K562 (cell line): ENCODE measurements around the gene TRUB1. TPM values are rescaled to one million over a fixed set of nuclear protein-coding genes. Genes with fewer than 3 reads are reported as not detected.

ENCODE experiments used
- ATAC-seq: fragments of 200-7000 bp; cut with Tn5 transposase; 3 replicates; pipeline ENCODE4 v1.9.1; 2020; ENCODE audit warnings: moderate library complexity
- BruUV-seq: library from RNA; stranded (reverse); fragments of 400-500 nt; replicated peaks from 2 replicates; lab custom pipeline; 2021; lab: Mats Ljungman, UMichigan
- CTCF ChIA-PET: fragments of 300-600 bp; formaldehyde crosslinking; extraction: SDS; loops from one replicate; lab custom pipeline; 2021; ENCODE audit warnings: low intra/inter-chr PET ratio; lab: Yijun Ruan, JAX
- POLR2A ChIA-PET: fragments of 300-600, 350-650 bp; sonication (Branson Sonifier 250); formaldehyde crosslinking; extraction: SDS; loops from one replicate; lab custom pipeline; 2021; ENCODE audit warnings: antibody characterized with exemption, inconsistent platforms; lab: Yijun Ruan, JAX
- DNase-seq, 4 experiments: peaks; one replicate each; pipeline versions ENCODE4 v3.0.0 to v3.0.0-alpha.2; 2011 to 2018; ENCODE audit warnings: low spot score in 3 of 4, mixed read lengths in 3 of 4; ENCODE audit errors: extremely low read depth in 1 of 4
- FAIRE-seq: peaks from 2 replicates; lab custom pipeline; 2011; peaks lifted over from hg19 to GRCh38; lab: Jason Lieb, UNC
- H2AFZ ChIP-seq: 2 replicates; pipeline ENCODE4 v1.6.0; 2011; ENCODE audit warnings: low read depth, low read length, control low read depth, inconsistent platforms
- H3K27ac ChIP-seq: fragments of 200-600 bp; 3 replicates; pipeline ENCODE4 v1.8.0; 2011; ENCODE audit warnings: low read depth, mild to moderate bottlenecking, control low read depth, inconsistent platforms, low read length, moderate library complexity, mixed read lengths; ENCODE audit errors: extremely low read depth
- H3K27me3 ChIP-seq, 2 experiments: fragments of 300-600 bp in 1 of 2; 2 replicates in 1 of 2; 3 replicates in 1 of 2; pipeline versions ENCODE4 v1.6.0 to v1.8.0; 2011; ENCODE audit warnings: inconsistent platforms in 2 of 2, low read length in 2 of 2, mild to moderate bottlenecking in 1 of 2, mixed read lengths in 1 of 2, moderate library complexity in 1 of 2; ENCODE audit not compliant: control insufficient read depth in 2 of 2, insufficient read depth in 2 of 2
- H3K36me3 ChIP-seq: fragments of 300-600 bp; 3 replicates; pipeline ENCODE4 v1.8.0; 2011; ENCODE audit warnings: mild to moderate bottlenecking, low read length, inconsistent platforms; ENCODE audit not compliant: control insufficient read depth, insufficient read depth
- H3K4me1 ChIP-seq, 2 experiments: fragments of 200-600 bp in 1 of 2; replicated peaks in 1 of 2; 2 replicates in 1 of 2; 3 replicates in 1 of 2; pipeline versions ENCODE4 v1.5.1 to v1.8.0; 2011; ENCODE audit warnings: inconsistent platforms in 2 of 2, low read length in 2 of 2, mild to moderate bottlenecking in 1 of 2, mixed read lengths in 1 of 2, moderate library complexity in 1 of 2; ENCODE audit not compliant: control insufficient read depth in 2 of 2, insufficient read depth in 2 of 2
- H3K4me2 ChIP-seq: 2 replicates; pipeline ENCODE4 v1.6.1; 2011; ENCODE audit warnings: low read length, control low read depth, inconsistent platforms, mixed read lengths; ENCODE audit not compliant: insufficient read depth
- H3K4me3 ChIP-seq: fragments of 200-600 bp; sonication (generic), shearing (Covaris generic); 2 replicates; pipeline ENCODE4 v1.5.1; 2016; ENCODE audit warnings: control low read depth, inconsistent platforms
- H3K79me2 ChIP-seq: fragments of 200-600 bp; 3 replicates; pipeline ENCODE4 v1.8.0; 2011; ENCODE audit warnings: low read length, inconsistent platforms; ENCODE audit not compliant: control insufficient read depth, insufficient read depth
- H3K9ac ChIP-seq, 2 experiments: 2 replicates each; pipeline versions ENCODE4 v1.6.0 to v1.6.1; 2011; ENCODE audit warnings: low read depth in 2 of 2, low read length in 2 of 2, control low read depth in 1 of 2, inconsistent platforms in 1 of 2, mild to moderate bottlenecking in 1 of 2, mixed read lengths in 1 of 2; ENCODE audit not compliant: insufficient read depth in 1 of 2
- H3K9me1 ChIP-seq: one replicate; pipeline ENCODE4 v1.6.0; 2011; ENCODE audit warnings: inconsistent platforms, mild to moderate bottlenecking, low read length, moderate library complexity; ENCODE audit not compliant: control insufficient read depth, insufficient read depth
- H3K9me3 ChIP-seq: replicated peaks from 2 replicates; pipeline ENCODE4 v1.5.1; 2011; ENCODE audit warnings: low read depth, low read length, inconsistent platforms; ENCODE audit not compliant: control insufficient read depth, insufficient read depth
- H4K20me1 ChIP-seq: replicated peaks from 2 replicates; pipeline ENCODE4 v1.6.1; 2011; ENCODE audit warnings: low read length, inconsistent platforms, mixed read lengths; ENCODE audit not compliant: control insufficient read depth, insufficient read depth
- CBX2 ChIP-seq: fragments of 200-600 bp; sonication (generic); IDR thresholded peaks from one replicate; pipeline ENCODE4 v1.6.1; 2012; ENCODE audit warnings: mild to moderate bottlenecking, low read length, inconsistent platforms; ENCODE audit not compliant: insufficient read depth, poor library complexity, severe bottlenecking
- CHD2 ChIP-seq: IDR thresholded peaks from 2 replicates; pipeline ENCODE4 v1.6.1; 2011; ENCODE audit warnings: low read depth, low read length
- CREM ChIP-seq: IDR thresholded peaks from 2 replicates; pipeline ENCODE4 v1.6.1; 2014; ENCODE audit warnings: antibody characterized with exemption, low read depth
- CUX1 ChIP-seq: fragments of 200-800 bp; sonication (Bioruptor generic); IDR thresholded peaks from 2 replicates; pipeline ENCODE4 v1.6.1; 2016; ENCODE audit warnings: missing genetic modification characterization, missing compliant biosample characterization
- ESRRB ChIP-seq: fragments of 250-450 bp; sonication (Bioruptor Pico); IDR thresholded peaks from 2 replicates; pipeline ENCODE4 v1.5.0; 2020; ENCODE audit warnings: mild to moderate bottlenecking, moderate library complexity, borderline replicate concordance
- ETV5 ChIP-seq: sonication (generic); formaldehyde crosslinking; IDR thresholded peaks from 2 replicates; pipeline ENCODE4 v1.4.0; 2020; ENCODE audit warnings: low read depth, mild to moderate bottlenecking, missing genetic modification reagents
- HMGN3 ChIP-seq: IDR thresholded peaks from 2 replicates; pipeline ENCODE4 v1.6.1; 2011; ENCODE audit warnings: borderline replicate concordance, low read depth, mild to moderate bottlenecking, mixed read lengths, low read length; ENCODE audit not compliant: insufficient read length; ENCODE audit errors: extremely low read depth
- NBN ChIP-seq: fragments of 450-650 bp; IDR thresholded peaks from 2 replicates; pipeline ENCODE4 v1.6.1; 2016; ENCODE audit warnings: low read depth, mild to moderate bottlenecking
- NR2C2 ChIP-seq, 2 experiments: fragments of 200-800 bp in 1 of 2; sonication (Bioruptor generic) in 1 of 2; sonication (generic) in 1 of 2; formaldehyde crosslinking in 1 of 2; IDR thresholded peaks; 2 replicates each; pipeline versions ENCODE4 v1.6.1 to v1.8.0; 2016 to 2022; ENCODE audit warnings: mild to moderate bottlenecking in 1 of 2, missing compliant biosample characterization in 1 of 2, missing genetic modification characterization in 1 of 2, missing genetic modification reagents in 1 of 2
- NR4A1 ChIP-seq, 2 experiments: fragments of 250-450 bp in 1 of 2; fragments of 450-650 bp in 1 of 2; sonication (Bioruptor Pico) in 1 of 2; IDR thresholded peaks; 2 replicates each; pipeline versions ENCODE4 v1.4.0 to v1.6.1; 2016 to 2020; ENCODE audit warnings: mild to moderate bottlenecking in 2 of 2, missing compliant biosample characterization in 1 of 2, missing genetic modification characterization in 1 of 2, moderate library complexity in 1 of 2
- SIRT6 ChIP-seq: IDR thresholded peaks from one replicate; pipeline ENCODE4 v1.6.1; 2012; ENCODE audit warnings: low read depth, mild to moderate bottlenecking, control low read depth, inconsistent platforms, low read length, moderate library complexity
- ZKSCAN8 ChIP-seq: fragments of 200-800 bp; sonication (Bioruptor generic); IDR thresholded peaks from 2 replicates; pipeline ENCODE4 v1.6.1; 2016; ENCODE audit warnings: missing genetic modification characterization, missing compliant biosample characterization
- ZNF134 ChIP-seq: fragments of 250-450 bp; sonication (Bioruptor Pico); conservative IDR thresholded peaks from 2 replicates; pipeline ENCODE4 v1.4.0; 2020
- ZNF766 ChIP-seq: fragments of 200-800 bp; sonication (Bioruptor generic); conservative IDR thresholded peaks from 2 replicates; pipeline ENCODE4 v1.6.1; 2016; ENCODE audit warnings: missing genetic modification characterization, missing compliant biosample characterization
- WGBS: fragments of 100-300 bp; shearing (Covaris generic); methylation state at CpG from one replicate; pipeline ENCODE4 v1.1.6; 2016; ENCODE audit warnings: low coverage, mixed read lengths; ENCODE audit not compliant: insufficient coverage; ENCODE audit errors: missing lambda C conversion rate; 5-methylcytosine and 5-hydroxymethylcytosine counted together
- in situ Hi-C: fragments of 300-500 bp; cut with MboI; formaldehyde crosslinking; loops from 4 replicates; pipeline ENCODE4 v1.15.0; 2018; ENCODE audit warnings: inconsistent platforms, mixed read lengths
- intact Hi-C: fragments of 100-400 bp; cut with micrococcal nuclease; formaldehyde crosslinking; loops from 2 replicates; pipeline ENCODE4 v1.14.2; 2022
- polyA plus RNA-seq, 8 experiments: library from polyadenylated mRNA; depleted of rRNA in 4 of 8; stranded (reverse) in 5 of 8; unstranded in 3 of 8; fragments of >200 nt; fragmentation: Nextera tagmentation in 2 of 8; fragmentation: Illumina TruSeq in 1 of 8; extraction: Ambion mirVana in 2 of 8; extraction: Trizol in 1 of 8; gene quantifications; 2 replicates each; pipeline versions ENCODE4 v1.2.1 to v1.2.3, GENCODE V29; 2011 to 2014; ENCODE audit warnings: inconsistent platforms in 1 of 8, missing spikeins in 1 of 8
- total RNA-seq, 7 experiments: library from RNA; depleted of rRNA in 6 of 7; stranded (reverse); fragments of >200 nt in 6 of 7; fragmentation: Illumina TruSeq in 2 of 7; extraction: Trizol in 2 of 7; gene quantifications; 2 replicates each; pipeline versions ENCODE4 v1.2.1 to v1.2.3, GENCODE V29; 2011 to 2021; ENCODE audit warnings: low replicate concordance in 1 of 7
- TF ChIP-seq, protein P1 (sequence below): fragments of 250-450 bp; sonication (Bioruptor Pico); IDR thresholded peaks from 2 replicates; pipeline ENCODE4 v1.5.0; 2020; ENCODE audit warnings: mild to moderate bottlenecking

TRUB1 gene
- total and polyA plus RNA-seq, 9 of the 15 experiments (the other 6 are each of a cell fraction or from before 2014, with no cell fraction given) = 4.6 to 16.5 (median 11.5) TPM

- H3K4me2 ChIP-seq = no peak overlapping the region
- no peaks in the 10 kb centered on the region for H3K9me1 ChIP-seq
- 4% methylated on average over 2 of the region's 2 CpGs for WGBS
- no peaks in the 10 kb centered on the region; a peak in 1 of 5 replicates for H3K27me3 ChIP-seq
- no peak overlapping the region for H2AFZ ChIP-seq
- no TSS peak for BruUV-seq
- intact Hi-C loops (loop anchor here (10.0 kb wide), 1 partner anchor 146 kb away; no protein-coding TSS in a partner anchor), in situ Hi-C loops (no loop called here)
- H3K79me2 ChIP-seq = no peaks in the 10 kb centered on the region
- POLR2A ChIA-PET = no interaction called here
- no peak overlapping the region for H3K9ac ChIP-seq
- no peak overlapping the region for H3K4me3 ChIP-seq
- H3K27ac ChIP-seq = no peak overlapping the region
- no peaks in the 10 kb centered on the region for H3K4me1 ChIP-seq
- no peaks in the 10 kb centered on the region for H3K36me3 ChIP-seq
- H3K9me3 ChIP-seq = no peaks in the 10 kb centered on the region
- DNase-seq = no peak
- no peak for FAIRE-seq
- no peaks in the 10 kb centered on the region for H4K20me1 ChIP-seq
- CTCF ChIA-PET = no interaction called here
- ATAC-seq = no peak
- TF ChIP-seq ZKSCAN8 (CRISPR knock-in tag) (no peak), CREM (no peak), HMGN3 (no peak), NBN (no peak), CHD2 (no peak), CBX2 (no peak), ETV5 (CRISPR knock-in tag) (no peak), NR2C2 (CRISPR knock-in tag; IDR thresholded peaks at IDR 0.05) (no peak), NR2C2 (tag; IDR thresholded peaks at IDR 0.05) (no peak), ESRRB (CRISPR knock-in tag) (no peak), NR4A1 (CRISPR knock-in tag; IDR thresholded peaks at IDR 0.05) (no peak), NR4A1 (tag; IDR thresholded peaks at IDR 0.05) (no peak), CUX1 (CRISPR knock-in tag) (no peak), ZNF134 (no peak), ZNF766 (CRISPR knock-in tag) (no peak), SIRT6 (no peak)
- TF ChIP-seq, protein P1, sequence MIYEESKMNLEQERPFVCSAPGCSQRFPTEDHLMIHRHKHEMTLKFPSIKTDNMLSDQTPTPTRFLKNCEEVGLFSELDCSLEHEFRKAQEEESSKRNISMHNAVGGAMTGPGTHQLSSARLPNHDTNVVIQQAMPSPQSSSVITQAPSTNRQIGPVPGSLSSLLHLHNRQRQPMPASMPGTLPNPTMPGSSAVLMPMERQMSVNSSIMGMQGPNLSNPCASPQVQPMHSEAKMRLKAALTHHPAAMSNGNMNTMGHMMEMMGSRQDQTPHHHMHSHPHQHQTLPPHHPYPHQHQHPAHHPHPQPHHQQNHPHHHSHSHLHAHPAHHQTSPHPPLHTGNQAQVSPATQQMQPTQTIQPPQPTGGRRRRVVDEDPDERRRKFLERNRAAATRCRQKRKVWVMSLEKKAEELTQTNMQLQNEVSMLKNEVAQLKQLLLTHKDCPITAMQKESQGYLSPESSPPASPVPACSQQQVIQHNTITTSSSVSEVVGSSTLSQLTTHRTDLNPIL (CRISPR knock-in tag) = no peak
Measured at GRCh38 chr10:115020449-115020848, 82.5 kb downstream of the TRUB1 start.
